Mucosa of descending colon (tissue), 3 donors: Measurements from ENCODE around the gene SAT2. TPM values are rescaled to one million over a fixed set of nuclear protein-coding genes. Genes with fewer than 3 reads are reported as not detected.
A peak's percentile ranks its signal among the peaks of the same experiment; 100 is the strongest.

ENCODE experiments used
- ATAC-seq: fragments of 200-7000 bp; cut with Tn5 transposase; one replicate; pipeline ENCODE4 v1.9.1; 2020; ENCODE audit warnings: mild to moderate bottlenecking, moderate library complexity
- DNase-seq, 3 donors: peaks; one replicate each; pipeline ENCODE4 v3.0.0-alpha.2; 2020
- H3K36me3 ChIP-seq: fragments of 200-600 bp; one replicate; pipeline ENCODE4 v1.8.0; 2021; ENCODE audit warnings: low read depth, mild to moderate bottlenecking
- H3K4me1 ChIP-seq: fragments of 200-600 bp; one replicate; pipeline ENCODE4 v1.8.0; 2021; ENCODE audit warnings: low read depth, mild to moderate bottlenecking
- H3K4me3 ChIP-seq: fragments of 200-600 bp; one replicate; pipeline ENCODE4 v1.8.0; 2021; ENCODE audit warnings: mild to moderate bottlenecking
- H3K9me3 ChIP-seq: fragments of 200-600 bp; one replicate; pipeline ENCODE4 v1.8.0; 2021; ENCODE audit warnings: mild to moderate bottlenecking
- intact Hi-C, 2 donors: fragments of 100-400 bp; cut with DNase I in 1 of 2; cut with micrococcal nuclease in 1 of 2; formaldehyde crosslinking; loops; one replicate each; pipeline versions ENCODE4 v1.11.0 to v1.11.1; 2022; cut with DNase I, micrococcal nuclease
- long read RNA-seq, 2 donors: library from polyadenylated mRNA; unstranded; transcript quantifications; one replicate each; pipeline ENCODE4 v2.0.0, GENCODE V29; 2019 to 2021
- total RNA-seq, 3 donors: library from RNA; stranded (reverse); fragmentation: NEBNext Ultra II Directional in 2 of 3; extraction: Animal tissue kit (Norgen Biotek cat#: 25700) in 2 of 3; gene quantifications; one replicate each; pipeline versions ENCODE4 v1.2.1 to v1.2.4, GENCODE V29; 2021 to 2023
- TF ChIP-seq, protein P1 (sequence below): fragments of 200-600 bp; IDR thresholded peaks from one replicate; pipeline ENCODE4 v1.8.0; 2022; ENCODE audit warnings: antibody characterized with exemption, mild to moderate bottlenecking
- donor health status: DM: no; HTN: no; CAD: no; lungs with moderate emphysema.
- donor health status: DM: no; HTN: no; CAD: no.
- donor health status: DM: no; HTN: yes; CAD: no.

SAT2 gene
- total RNA-seq, result 100 to 1,000 TPM in 1 of 3 donors, 10 to 100 TPM in 2; 49.1 to 104 (median 76.9) TPM
- long read RNA-seq, donor 1, transcript SAT2-202 (6 exons, 974 nt), result major isoform, 32 of 70 reads
- long read RNA-seq, donor 1, transcript SAT2-214 (1 exons, 1,563 nt), result minor isoform, 6 of 70 reads
- long read RNA-seq, donor 1, transcript SAT2-201 (6 exons, 946 nt), result minor isoform, 14 of 70 reads
- long read RNA-seq, donor 1, partial matches to known transcripts, result 3 of 70 reads
- long read RNA-seq, donor 1, other reads (novel, unspliced or antisense), result 8 of 70 reads
- long read RNA-seq, donor 2, transcript SAT2-202 (6 exons, 974 nt), result major isoform, 13 of 28 reads
- long read RNA-seq, donor 2, transcript SAT2-201 (6 exons, 946 nt), result minor isoform, 8 of 28 reads
- long read RNA-seq, donor 2, partial matches to known transcripts, result 0 of 28 reads
- long read RNA-seq, donor 2, other reads (novel, unspliced or antisense), result 2 of 28 reads

DNA sequence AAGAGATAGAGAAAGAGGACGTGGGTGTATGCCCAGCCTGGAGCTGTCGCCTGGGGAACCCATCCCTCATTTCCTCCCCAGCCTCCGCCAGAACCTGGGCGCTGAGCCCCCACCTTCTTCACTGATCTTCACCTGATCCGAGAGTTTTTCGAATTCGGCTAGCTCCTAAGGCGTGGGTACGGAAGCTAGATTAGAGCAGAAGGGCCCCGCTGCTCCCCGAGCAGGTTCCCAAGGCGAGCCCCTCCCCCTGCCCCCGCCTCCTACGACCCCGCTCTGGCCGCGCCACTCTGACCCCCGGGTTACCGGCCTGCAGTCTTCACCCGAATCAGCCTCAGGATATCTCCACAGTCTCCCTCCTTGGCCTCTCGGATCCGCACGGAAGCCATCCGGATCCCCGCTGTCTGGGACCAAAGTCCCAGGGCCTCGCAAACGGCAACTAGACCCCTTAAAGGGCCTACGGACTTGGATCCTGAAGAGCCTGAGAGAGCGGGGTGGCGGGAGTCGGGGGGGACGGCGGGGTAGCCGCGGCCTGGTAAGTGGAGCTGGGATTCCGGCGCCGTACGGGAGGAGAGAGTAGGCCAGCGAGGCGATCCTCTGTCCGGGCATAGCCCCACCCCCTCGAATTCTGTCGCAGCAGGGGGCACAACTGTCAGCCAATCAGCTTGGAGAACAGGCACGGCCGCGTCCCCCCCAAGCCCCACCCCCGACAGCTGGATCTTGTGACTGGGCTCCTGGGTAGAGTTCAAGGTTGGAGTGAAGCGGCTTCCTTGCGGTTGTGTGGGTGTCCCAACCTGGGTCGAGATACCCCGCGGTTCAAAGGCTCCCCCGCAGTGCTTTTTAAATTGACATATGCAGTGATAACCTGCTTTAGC lies at the start of gene SAT2:
Gene SAT2, minus strand, starts transcription at position 572 of the 872 bp plus-strand sequence. Its CDS starts 186 bp downstream, at position 386.
- TF ChIP-seq, protein P1, sequence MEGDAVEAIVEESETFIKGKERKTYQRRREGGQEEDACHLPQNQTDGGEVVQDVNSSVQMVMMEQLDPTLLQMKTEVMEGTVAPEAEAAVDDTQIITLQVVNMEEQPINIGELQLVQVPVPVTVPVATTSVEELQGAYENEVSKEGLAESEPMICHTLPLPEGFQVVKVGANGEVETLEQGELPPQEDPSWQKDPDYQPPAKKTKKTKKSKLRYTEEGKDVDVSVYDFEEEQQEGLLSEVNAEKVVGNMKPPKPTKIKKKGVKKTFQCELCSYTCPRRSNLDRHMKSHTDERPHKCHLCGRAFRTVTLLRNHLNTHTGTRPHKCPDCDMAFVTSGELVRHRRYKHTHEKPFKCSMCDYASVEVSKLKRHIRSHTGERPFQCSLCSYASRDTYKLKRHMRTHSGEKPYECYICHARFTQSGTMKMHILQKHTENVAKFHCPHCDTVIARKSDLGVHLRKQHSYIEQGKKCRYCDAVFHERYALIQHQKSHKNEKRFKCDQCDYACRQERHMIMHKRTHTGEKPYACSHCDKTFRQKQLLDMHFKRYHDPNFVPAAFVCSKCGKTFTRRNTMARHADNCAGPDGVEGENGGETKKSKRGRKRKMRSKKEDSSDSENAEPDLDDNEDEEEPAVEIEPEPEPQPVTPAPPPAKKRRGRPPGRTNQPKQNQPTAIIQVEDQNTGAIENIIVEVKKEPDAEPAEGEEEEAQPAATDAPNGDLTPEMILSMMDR, result no peak
- Histone ChIP-seq H3K4me1 (peaks cover 9% of the 10 kb centered on the region), H3K36me3 (no peaks in the 10 kb centered on the region), H3K9me3 (no peaks in the 10 kb centered on the region), H3K4me3 (peak within 1 kb of the TSS; percentile 56)
- intact Hi-C loops, result no loop called here
- DNase-seq (peak; percentile 95 to 97 (median 96)), ATAC-seq (peak; percentile 99)

DNA sequence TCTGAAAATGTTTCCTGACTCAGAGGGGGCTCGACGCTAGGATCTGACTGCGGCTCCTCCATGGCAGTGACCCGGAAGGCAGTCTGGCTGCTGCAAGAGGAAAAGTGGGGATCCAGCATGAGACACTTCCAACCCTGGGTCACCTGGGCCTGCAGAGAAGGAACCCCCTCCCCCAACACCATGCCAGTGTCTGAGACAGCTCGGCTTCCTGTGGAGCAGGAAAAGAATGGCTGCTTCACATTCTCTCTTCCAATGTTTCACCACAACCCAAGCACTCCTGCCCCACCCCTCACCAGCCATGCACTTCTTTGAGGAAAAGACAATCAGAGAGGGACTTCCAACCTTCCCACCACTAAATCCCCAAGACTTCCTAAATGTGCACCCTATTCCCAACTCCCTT lies 48.9 kb upstream of the SAT2 start:
- H3K36me3 ChIP-seq, result peaks cover 14% of the 10 kb centered on the region
- H3K9me3 ChIP-seq, result peaks cover 9% of the 10 kb centered on the region
- DNase-seq, result no peak
- TF ChIP-seq, protein P1, result no peak
- H3K4me3 ChIP-seq, result no peak overlapping the region
- intact Hi-C loops, result no loop called here
- ATAC-seq, result no peak
- no peaks in the 10 kb centered on the region for H3K4me1 ChIP-seq

DNA sequence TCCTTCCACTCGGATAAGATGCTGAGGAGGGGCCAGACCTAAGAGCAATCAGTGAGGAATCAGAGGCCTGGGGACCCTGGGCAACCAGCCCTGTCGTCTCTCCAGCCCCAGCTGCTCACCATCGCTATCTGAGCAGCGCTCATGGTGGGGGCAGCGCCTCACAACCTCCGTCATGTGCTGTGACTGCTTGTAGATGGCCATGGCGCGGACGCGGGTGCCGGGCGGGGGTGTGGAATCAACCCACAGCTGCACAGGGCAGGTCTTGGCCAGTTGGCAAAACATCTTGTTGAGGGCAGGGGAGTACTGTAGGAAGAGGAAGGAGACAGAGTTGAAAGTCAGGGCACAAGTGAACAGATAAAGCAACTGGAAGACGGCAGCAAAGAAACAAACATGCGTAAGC lies 47.3 kb upstream of the SAT2 start:
- intact Hi-C loops, result no loop called here
- Histone ChIP-seq H3K4me3 (no peak overlapping the region), H3K4me1 (no peaks in the 10 kb centered on the region), H3K9me3 (peaks cover 9% of the 10 kb centered on the region), H3K36me3 (peaks cover 14% of the 10 kb centered on the region)
- no peak for ATAC-seq
- no peak for DNase-seq
- TF ChIP-seq, protein P1, result no peak

DNA sequence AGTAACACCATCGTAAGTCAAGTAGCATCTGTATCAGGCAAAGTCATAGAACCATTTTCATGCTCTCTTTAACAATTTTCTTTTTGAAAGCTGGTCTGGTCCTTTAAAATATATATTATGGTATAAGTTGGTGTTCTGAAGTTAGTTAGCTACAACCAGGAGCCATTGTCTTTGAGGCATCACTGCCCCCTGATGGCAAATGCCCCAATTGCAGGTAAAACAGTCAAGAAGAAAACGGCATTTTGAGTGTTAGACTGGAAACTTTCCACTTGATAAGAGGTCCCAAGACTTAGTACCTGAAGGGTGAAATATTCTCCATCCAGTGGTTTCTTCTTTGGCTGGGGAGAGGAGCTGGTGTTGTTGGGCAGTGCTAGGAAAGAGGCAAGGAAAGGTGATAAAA lies 45.6 kb upstream of the SAT2 start:
- peak in 1 of 3 donors; percentile 63 for DNase-seq
- Histone ChIP-seq H3K36me3 (peaks cover 20% of the 10 kb centered on the region), H3K9me3 (peaks cover 9% of the 10 kb centered on the region), H3K4me1 (no peaks in the 10 kb centered on the region), H3K4me3 (no peak overlapping the region)
- intact Hi-C loops, result no loop called here
- ATAC-seq, result no peak
- TF ChIP-seq, protein P1, result no peak

DNA sequence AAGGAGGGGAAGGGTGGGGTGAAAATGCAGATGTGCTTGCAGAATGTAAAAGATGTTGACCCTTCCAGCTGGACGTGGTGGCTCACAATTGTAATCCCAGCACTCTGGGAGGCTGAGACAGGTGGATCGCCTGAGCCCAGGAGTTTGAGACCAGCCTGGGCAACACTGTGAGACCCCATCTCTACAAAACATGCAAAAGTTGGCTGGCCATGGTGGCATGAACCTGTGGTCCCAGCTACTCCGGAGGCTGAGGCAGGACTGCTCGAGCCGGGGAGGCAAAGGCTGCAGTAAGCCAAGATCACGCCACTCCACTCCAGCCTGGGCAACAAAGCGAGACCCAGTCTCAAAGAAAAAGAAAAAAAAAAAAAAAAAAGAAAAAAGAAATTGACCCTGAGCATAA lies 40.9 kb upstream of the SAT2 start:
- H3K4me3 ChIP-seq, result no peak overlapping the region
- intact Hi-C loops, result no loop called here
- H3K9me3 ChIP-seq, result peaks cover 4% of the 10 kb centered on the region
- DNase-seq, result no peak
- TF ChIP-seq, protein P1, result no peak
- H3K4me1 ChIP-seq, result no peaks in the 10 kb centered on the region
- H3K36me3 ChIP-seq, result peaks cover 10% of the 10 kb centered on the region
- ATAC-seq, result no peak
